Brain microvascular endothelial cell (primary cell): Measurements from ENCODE around the gene HMGB2.

ENCODE experiments used
- DNase-seq: peaks from one replicate; pipeline ENCODE4 v3.0.0-alpha.2; 2020
- H3K27ac ChIP-seq: fragments of 250-450 bp; sonication (Bioruptor Pico); 2 replicates; pipeline ENCODE4 v1.5.1; 2020; ENCODE audit warnings: mild to moderate bottlenecking, moderate library complexity
- H3K27me3 ChIP-seq: fragments of 250-450 bp; sonication (Bioruptor Pico); replicated peaks from 2 replicates; pipeline ENCODE4 v1.5.1; 2020; ENCODE audit warnings: mild to moderate bottlenecking
- H3K36me3 ChIP-seq: fragments of 250-450 bp; sonication (Bioruptor Pico); replicated peaks from 2 replicates; pipeline ENCODE4 v1.5.1; 2020; ENCODE audit warnings: mild to moderate bottlenecking
- H3K4me3 ChIP-seq: 2 replicates; pipeline ENCODE4 v1.5.1; 2011; ENCODE audit warnings: low read depth, mild to moderate bottlenecking, control low read depth, low read length, moderate library complexity
- CTCF ChIP-seq: IDR thresholded peaks from 2 replicates; pipeline ENCODE4 v1.5.1; 2011; ENCODE audit warnings: low read depth, mild to moderate bottlenecking, moderate library complexity, low read length, control low read depth, inconsistent platforms; ENCODE audit errors: missing control alignments
- in situ Hi-C: cut with HindIII; loops from 2 replicates; pipeline ENCODE4 v1.10.0; 2017; ENCODE audit warnings: low sequenced_read_pairs, low pct_ligation_motif_present

HMGB2 gene

GRCh38 chr4:173365359-173365996, 31.3 kb upstream of the HMGB2 start:
- in situ Hi-C loops, result no loop called here
- H3K36me3 ChIP-seq, result no peaks in the 10 kb centered on the region
- no peak for TF ChIP-seq CTCF
- H3K27ac ChIP-seq, result no peak overlapping the region
- H3K4me3 ChIP-seq, result no peak overlapping the region
- DNase-seq, result no peak
- H3K27me3 ChIP-seq, result no peaks in the 10 kb centered on the region

GRCh38 chr4:173362666-173363065, 28.5 kb upstream of the HMGB2 start:
- in situ Hi-C loops, result no loop called here
- TF ChIP-seq CTCF, result no peak
- no peaks in the 10 kb centered on the region for H3K36me3 ChIP-seq

GRCh38 chr4:173360587-173361221, 26.5 kb upstream of the HMGB2 start:
- Histone ChIP-seq H3K36me3 (no peaks in the 10 kb centered on the region), H3K27ac (no peak overlapping the region), H3K27me3 (no peaks in the 10 kb centered on the region), H3K4me3 (no peak overlapping the region)
- peak; percentile 52 for TF ChIP-seq CTCF
- in situ Hi-C loops, result no loop called here
- DNase-seq, result no peak

More at GRCh38 chr4:173362666-173363065, 28.5 kb upstream of the HMGB2 start:
- Histone ChIP-seq H3K4me3 (no peak overlapping the region), H3K27ac (no peak overlapping the region), H3K27me3 (no peaks in the 10 kb centered on the region)
- DNase-seq, result no peak

- Histone ChIP-seq H3K36me3 (no peaks in the 10 kb centered on the region), H3K4me3 (no peak overlapping the region), H3K27ac (no peak overlapping the region), H3K27me3 (no peaks in the 10 kb centered on the region)
- in situ Hi-C loops, result no loop called here
- DNase-seq, result no peak
- no peak for TF ChIP-seq CTCF
Observed at GRCh38 chr4:173357939-173358338, 23.8 kb upstream of the HMGB2 start.

- no peak for DNase-seq
- TF ChIP-seq CTCF, result no peak
- H3K36me3 ChIP-seq, result no peaks in the 10 kb centered on the region
- no peaks in the 10 kb centered on the region for H3K27me3 ChIP-seq
- in situ Hi-C loops, result no loop called here
- H3K4me3 ChIP-seq, result no peak overlapping the region
- H3K27ac ChIP-seq, result no peak overlapping the region
Observed at GRCh38 chr4:173347467-173347866, 13.3 kb upstream of the HMGB2 start.
